Forelimb muscle (tissue), 1 donor: Measurements from ENCODE around the gene LMNTD2. TPM values are rescaled to one million over a fixed set of nuclear protein-coding genes. Genes with fewer than 3 reads are reported as not detected.

ENCODE experiments used
- DNase-seq: peaks from one replicate; pipeline ENCODE4 v3.0.0-alpha.2; 2013; ENCODE audit warnings: low read depth
- polyA plus RNA-seq: library from polyadenylated mRNA; unstranded; fragments of 120-200 nt; gene quantifications from one replicate; pipeline ENCODE4 v1.2.1, GENCODE V29; 2013; ENCODE audit not compliant: insufficient read length

The LMNTD2 gene
- polyA plus RNA-seq, 1 donor, result 0.52 TPM

GRCh38 chr11:515131-515530 lies 45.4 kb downstream of the LMNTD2 start:
- DNase-seq, result no peak

GRCh38 chr11:514606-515005 lies 45.9 kb downstream of the LMNTD2 start:
- DNase-seq, result no peak

DNA sequence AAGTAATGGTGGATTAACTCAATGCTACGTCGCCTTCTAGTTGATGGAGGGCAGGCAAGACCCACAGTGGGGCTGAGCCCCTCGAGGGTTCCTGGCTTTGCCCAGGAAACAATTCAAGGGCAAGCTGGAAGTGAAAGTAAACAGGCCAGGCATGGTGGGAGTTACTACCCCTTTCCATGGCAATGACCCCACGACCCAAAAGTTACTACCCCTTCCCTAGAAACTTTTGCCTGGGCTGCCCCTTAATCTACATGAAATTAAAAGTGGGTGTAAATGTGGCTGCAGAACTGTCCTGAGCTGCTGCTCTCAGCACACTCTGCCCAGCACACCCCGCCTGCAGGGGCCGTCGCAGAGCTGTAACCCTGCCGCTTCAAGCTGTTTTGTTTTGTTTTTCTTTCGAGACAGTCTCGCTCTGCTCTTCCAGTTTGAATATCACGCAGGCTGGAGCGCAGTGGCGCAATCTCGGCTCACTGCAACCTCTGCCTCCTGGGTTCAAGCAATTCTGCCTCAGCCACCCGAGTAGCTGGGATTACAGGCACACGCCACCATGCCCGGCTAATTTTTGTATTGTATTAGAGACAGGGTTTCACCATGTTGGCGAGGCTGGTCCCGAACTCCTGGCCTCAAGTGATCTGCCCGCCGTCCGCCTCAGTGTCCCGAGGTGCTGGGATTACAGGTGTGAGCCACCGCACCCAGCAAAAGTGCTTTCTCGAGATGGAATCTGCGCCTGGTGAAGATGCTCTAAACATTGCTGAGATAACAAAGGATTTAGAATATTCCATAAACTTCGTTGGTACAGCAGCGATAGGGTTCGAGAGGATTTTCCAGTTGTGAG lies 47.6 kb downstream of the LMNTD2 start:
- DNase-seq, result no peak

DNA sequence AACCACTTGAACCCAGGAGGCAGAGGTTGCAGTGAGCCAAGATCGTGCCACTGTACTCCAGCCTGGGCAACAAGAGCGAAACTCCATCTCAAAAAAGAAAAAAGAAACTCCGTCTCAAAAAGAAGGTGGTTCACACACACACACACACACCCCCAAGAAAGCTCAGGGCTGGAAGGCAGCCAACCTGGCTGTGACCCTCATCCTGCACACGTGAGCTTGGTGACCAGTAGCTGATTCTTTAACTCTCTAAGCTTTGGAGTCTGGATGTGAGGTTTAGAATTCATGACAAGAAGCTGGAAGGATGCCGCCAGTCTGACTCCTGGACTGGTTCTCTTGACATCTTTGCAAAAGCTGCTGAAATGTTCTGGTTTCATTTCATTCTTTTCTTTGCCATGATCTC lies 51.6 kb downstream of the LMNTD2 start:
- DNase-seq, result no peak

DNA sequence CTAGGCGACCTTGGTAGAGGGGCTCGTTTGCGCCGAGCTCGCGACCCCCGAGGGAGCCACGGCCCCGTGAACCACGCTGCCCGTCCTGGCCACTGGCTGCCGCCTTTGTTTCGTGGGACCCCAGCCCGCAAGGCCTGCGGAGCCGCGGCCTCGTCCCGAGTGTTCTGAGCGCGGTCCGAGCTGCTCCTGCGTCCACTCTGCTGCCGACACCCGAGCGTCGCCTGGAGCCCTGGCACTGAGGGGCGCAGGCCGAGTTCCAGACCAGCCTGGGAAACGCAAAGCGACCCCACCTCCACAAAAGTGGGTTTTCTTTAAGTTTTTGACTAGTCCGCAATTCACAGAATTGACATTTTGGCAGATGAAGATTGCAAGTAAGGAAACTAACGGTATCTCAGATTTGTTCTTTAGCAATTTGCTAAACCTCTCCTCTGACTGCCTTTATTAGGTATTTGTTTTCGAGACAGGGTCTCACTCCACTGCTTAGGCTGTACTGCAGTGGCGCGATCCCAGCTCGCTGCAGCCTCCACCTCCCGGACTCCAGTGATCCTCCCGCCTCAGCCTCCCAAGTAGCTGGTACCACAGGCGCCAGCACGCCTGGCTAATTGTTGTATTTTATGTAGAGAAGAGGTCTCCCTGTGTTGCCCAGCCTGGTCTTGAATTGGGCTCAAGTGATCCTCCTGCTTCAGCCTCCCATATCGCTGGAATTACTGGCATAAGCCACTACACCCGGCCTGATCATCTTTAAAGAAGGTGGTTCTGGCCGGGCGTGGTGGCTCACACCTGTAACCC lies 52.6 kb downstream of the LMNTD2 start:
- no peak for DNase-seq

- peak; percentile 36 for DNase-seq
Measured at GRCh38 chr11:506995-507726, 53.4 kb downstream of the LMNTD2 start, which contains the start of gene RNH1. Gene RNH1, minus strand, starts transcription at chr11:507242. Its CDS starts 5,080 bp downstream, at chr11:502162.

DNA sequence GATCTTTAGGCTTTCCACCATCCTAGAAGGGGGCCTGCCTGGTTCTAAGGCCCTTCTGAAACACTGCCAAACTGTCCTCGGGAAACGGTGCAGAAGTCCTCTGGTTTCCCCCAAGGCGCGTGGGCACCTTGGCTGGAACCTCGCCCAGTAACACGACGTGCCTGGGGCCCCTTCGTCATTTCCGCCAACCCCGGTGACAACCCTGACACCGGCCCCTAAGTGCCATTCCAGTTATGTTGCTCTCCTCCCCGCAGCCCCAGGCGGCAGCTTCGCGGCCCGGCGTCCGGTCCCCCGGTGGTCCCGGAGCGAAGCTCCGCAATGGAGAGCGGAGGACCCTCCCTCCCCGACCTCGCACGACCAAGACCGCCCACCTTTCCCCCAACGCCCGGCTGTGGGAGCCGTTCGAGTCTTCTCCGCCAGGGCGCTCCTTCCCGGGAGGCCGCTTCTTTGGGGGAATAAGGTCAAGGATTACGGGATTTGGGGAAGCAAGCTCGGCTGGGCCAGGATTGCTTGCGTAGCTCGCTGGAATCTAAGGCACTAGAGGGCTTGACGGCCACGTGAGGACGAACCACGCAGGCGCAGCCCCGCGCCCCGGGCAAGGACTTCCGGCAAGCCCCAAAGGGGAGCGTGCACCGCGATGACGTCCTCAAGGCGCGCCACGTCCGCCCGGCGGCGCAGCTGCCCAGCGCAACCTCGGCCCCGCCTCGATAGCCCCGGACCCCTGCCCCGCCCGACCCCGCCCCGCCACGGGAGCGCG lies 54.1 kb downstream of the LMNTD2 start:
- peak; percentile 88 for DNase-seq

GRCh38 chr11:504994-505344 lies 55.6 kb downstream of the LMNTD2 start:
- no peak for DNase-seq

Other genes starting within 250 kb of the LMNTD2 start
- gene IFITM1, start 246.7 kb downstream of the LMNTD2 start, polyA plus RNA-seq, result 12.2 TPM
- gene IFITM3, start 239.9 kb downstream of the LMNTD2 start, polyA plus RNA-seq, result 250 TPM
- gene B4GALNT4, start 191.2 kb downstream of the LMNTD2 start, polyA plus RNA-seq, result 11.4 TPM
- gene PKP3, start 166.5 kb downstream of the LMNTD2 start, polyA plus RNA-seq, result 0.16 TPM
- gene SIGIRR, start 145.7 kb downstream of the LMNTD2 start, polyA plus RNA-seq, result 11.6 TPM
- 0.20 TPM for gene ANO9, start 118.7 kb downstream of the LMNTD2 start, polyA plus RNA-seq
- 33.3 TPM for gene PTDSS2, start 110.5 kb downstream of the LMNTD2 start, polyA plus RNA-seq
- 85.0 TPM for gene RNH1, start 53.5 kb downstream of the LMNTD2 start, polyA plus RNA-seq
- gene HRAS, start 25.2 kb downstream of the LMNTD2 start, polyA plus RNA-seq, result 120 TPM
- 7.3 TPM for gene LRRC56, start 23.2 kb downstream of the LMNTD2 start, polyA plus RNA-seq
- 1.8 TPM for gene RASSF7, start 232 bp upstream of the LMNTD2 start, polyA plus RNA-seq
- gene PHRF1, start 15.7 kb upstream of the LMNTD2 start, polyA plus RNA-seq, result 18.4 TPM
- 14.9 TPM for gene IRF7, start 55.2 kb upstream of the LMNTD2 start, polyA plus RNA-seq
- gene CDHR5, start 64.2 kb upstream of the LMNTD2 start, polyA plus RNA-seq, result 1.9 TPM
- gene SCT, start 66.4 kb upstream of the LMNTD2 start, polyA plus RNA-seq, result 97.2 TPM
- 1.1 TPM for gene DRD4, start 76.5 kb upstream of the LMNTD2 start, polyA plus RNA-seq
- gene DEAF1, start 134.5 kb upstream of the LMNTD2 start, polyA plus RNA-seq, result 28.7 TPM
- gene TMEM80, start 135.1 kb upstream of the LMNTD2 start, polyA plus RNA-seq, result 17.0 TPM
- 2.0 TPM for gene EPS8L2, start 145.5 kb upstream of the LMNTD2 start, polyA plus RNA-seq
- 59.5 TPM for gene TALDO1, start 186.7 kb upstream of the LMNTD2 start, polyA plus RNA-seq
- gene GATD1, start 216.7 kb upstream of the LMNTD2 start, polyA plus RNA-seq, result 40.5 TPM
- 0.70 TPM for gene CEND1, start 229.4 kb upstream of the LMNTD2 start, polyA plus RNA-seq
- gene SLC25A22, start 237.5 kb upstream of the LMNTD2 start, polyA plus RNA-seq, result 9.2 TPM
- 11.2 TPM for gene PIDD1, start 244.5 kb upstream of the LMNTD2 start, polyA plus RNA-seq
- 1,639 TPM for gene RPLP2, start 249.2 kb upstream of the LMNTD2 start, polyA plus RNA-seq